ENCODE measurements around the gene DOHH.
A peak's percentile ranks its signal among the peaks of the same experiment; 100 is the strongest.
"Not testable (repeated sequence)": the region's sequence is repeated elsewhere in the genome, so short reads cannot be mapped to it uniquely, and the experiment has no call there.

DOHH gene

DNA sequence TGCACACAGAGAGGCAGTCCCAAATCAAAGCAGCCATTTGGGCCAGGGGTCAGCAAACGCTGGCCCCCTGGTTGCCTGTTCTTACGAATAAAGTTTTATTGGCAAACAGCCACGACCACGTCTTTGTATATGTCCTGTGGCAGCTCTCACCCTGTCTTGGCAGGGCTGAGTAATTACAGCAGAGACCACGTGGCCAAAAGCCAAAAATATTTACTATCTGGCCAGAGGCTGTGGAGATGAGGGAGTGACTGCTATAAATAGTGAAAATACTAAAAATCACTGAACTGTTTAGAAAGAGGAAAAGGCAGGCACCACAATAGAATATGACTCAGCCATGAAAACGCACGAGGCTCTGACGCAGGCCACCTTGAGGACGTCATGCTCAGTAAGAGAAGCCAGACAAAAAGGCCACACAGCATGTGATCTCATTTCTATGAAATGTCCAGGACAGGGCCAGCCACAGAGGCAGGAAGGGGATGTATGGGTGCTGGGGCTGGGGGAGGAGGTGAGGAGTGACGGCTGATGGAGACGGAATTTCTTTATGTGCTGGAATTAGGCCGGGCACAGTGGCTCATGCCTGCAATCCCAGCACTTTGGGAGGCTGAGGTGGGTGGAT lies 49.6 kb downstream of the DOHH start:
- in situ Hi-C loops (cut with MboI; ENCODE audit: low pct_unique_long_range_greater_than_20kb, low sequenced_read_pairs, unreplicated experiment), result no loop called here
- TF ChIP-seq, protein P1, sequence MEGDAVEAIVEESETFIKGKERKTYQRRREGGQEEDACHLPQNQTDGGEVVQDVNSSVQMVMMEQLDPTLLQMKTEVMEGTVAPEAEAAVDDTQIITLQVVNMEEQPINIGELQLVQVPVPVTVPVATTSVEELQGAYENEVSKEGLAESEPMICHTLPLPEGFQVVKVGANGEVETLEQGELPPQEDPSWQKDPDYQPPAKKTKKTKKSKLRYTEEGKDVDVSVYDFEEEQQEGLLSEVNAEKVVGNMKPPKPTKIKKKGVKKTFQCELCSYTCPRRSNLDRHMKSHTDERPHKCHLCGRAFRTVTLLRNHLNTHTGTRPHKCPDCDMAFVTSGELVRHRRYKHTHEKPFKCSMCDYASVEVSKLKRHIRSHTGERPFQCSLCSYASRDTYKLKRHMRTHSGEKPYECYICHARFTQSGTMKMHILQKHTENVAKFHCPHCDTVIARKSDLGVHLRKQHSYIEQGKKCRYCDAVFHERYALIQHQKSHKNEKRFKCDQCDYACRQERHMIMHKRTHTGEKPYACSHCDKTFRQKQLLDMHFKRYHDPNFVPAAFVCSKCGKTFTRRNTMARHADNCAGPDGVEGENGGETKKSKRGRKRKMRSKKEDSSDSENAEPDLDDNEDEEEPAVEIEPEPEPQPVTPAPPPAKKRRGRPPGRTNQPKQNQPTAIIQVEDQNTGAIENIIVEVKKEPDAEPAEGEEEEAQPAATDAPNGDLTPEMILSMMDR (IDR thresholded peaks at IDR 0.05; ENCODE audit: extremely low read depth, insufficient read depth, missing control alignments), result no peak
- peak; percentile 58 for DNase-seq (ENCODE audit: low spot score)

DNA sequence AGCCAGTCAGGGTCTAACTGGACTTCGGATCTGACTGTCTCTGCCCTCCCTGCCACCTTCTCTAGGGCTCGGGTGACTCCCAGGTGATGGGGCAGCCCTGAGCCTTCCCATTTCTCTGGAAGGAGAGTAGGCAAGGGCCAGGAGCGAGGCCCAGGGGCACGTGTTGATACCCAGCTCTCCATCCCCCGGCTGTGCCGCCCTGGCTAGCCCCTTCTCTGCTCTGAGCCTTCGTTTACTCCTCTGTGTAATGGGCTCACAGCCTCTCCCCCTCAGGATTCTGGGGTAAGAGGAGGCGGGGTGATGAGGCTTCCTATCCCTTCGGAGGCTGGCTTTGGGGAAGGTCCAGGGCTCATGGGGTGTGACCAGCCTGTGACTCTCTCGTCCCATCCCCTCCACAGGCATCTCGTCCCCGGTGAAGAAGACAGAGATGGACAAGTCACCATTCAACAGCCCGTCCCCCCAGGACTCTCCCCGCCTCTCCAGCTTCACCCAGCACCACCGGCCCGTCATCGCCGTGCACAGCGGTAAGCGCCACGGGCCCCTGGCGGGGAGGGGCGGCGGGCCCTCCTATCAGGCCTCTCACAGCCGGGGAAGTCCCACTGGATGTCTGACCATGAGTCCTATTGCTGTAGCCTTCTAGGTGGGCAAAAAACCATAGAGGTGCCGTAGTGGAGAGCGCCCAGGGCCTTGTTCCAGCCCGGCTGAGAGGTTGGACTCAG lies 51.7 kb downstream of the DOHH start:
- in situ Hi-C loops (cut with MboI; ENCODE audit: low pct_unique_long_range_greater_than_20kb, low sequenced_read_pairs, unreplicated experiment), result no loop called here
- no peak for DNase-seq (ENCODE audit: low spot score)
- TF ChIP-seq, protein P1 (IDR thresholded peaks at IDR 0.05; ENCODE audit: extremely low read depth, insufficient read depth, missing control alignments), result no peak

DNA sequence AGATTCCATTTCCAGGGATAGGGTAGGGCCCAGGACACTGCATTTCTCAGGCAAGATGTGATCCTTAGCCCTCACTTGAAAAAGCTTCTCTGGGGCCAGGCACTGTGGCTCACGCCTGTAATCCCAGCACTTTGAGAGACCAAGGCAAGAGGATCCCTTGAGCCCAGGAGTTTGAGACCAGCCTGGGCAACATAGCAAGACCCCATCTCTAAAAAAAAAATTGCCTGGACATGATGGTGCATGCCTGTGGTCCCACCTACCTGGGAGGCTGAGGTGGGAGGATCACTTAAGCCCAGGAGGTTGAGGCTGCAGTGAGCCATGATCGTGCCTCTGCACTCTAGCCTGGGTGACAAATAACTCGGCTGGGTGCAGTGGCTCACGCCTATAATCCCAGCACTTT lies 53.8 kb downstream of the DOHH start:
- in situ Hi-C loops (cut with MboI; ENCODE audit: low pct_unique_long_range_greater_than_20kb, low sequenced_read_pairs, unreplicated experiment); DNase-seq (ENCODE audit: low spot score): not testable (repeated sequence)

DNA sequence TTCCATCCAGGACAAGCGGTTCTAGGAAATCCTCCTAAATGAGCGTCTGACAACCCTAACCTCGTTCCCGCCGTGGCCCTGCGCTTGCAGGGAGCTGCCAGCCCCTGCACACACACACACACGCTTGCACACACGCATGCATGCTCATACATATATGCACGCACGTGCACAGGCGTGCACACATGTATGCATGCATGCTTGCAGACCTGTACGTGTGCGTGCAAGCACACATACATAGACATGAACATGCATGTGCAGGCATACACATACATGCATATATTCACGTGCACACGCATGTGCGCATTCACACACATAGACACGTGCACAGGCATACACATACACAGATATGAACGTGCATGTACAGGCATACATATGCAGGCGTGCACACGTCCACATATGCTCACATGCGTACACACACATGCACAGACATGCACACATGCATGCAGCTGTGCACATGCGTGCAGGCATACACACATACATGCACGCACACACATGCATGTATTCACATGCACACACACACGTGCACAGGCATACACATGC lies 55.7 kb downstream of the DOHH start:
- TF ChIP-seq, protein P1 (IDR thresholded peaks at IDR 0.05; ENCODE audit: extremely low read depth, insufficient read depth, missing control alignments), result no peak
- in situ Hi-C loops (cut with MboI; ENCODE audit: low pct_unique_long_range_greater_than_20kb, low sequenced_read_pairs, unreplicated experiment), result no loop called here
- no peak for DNase-seq (ENCODE audit: low spot score)

DNA sequence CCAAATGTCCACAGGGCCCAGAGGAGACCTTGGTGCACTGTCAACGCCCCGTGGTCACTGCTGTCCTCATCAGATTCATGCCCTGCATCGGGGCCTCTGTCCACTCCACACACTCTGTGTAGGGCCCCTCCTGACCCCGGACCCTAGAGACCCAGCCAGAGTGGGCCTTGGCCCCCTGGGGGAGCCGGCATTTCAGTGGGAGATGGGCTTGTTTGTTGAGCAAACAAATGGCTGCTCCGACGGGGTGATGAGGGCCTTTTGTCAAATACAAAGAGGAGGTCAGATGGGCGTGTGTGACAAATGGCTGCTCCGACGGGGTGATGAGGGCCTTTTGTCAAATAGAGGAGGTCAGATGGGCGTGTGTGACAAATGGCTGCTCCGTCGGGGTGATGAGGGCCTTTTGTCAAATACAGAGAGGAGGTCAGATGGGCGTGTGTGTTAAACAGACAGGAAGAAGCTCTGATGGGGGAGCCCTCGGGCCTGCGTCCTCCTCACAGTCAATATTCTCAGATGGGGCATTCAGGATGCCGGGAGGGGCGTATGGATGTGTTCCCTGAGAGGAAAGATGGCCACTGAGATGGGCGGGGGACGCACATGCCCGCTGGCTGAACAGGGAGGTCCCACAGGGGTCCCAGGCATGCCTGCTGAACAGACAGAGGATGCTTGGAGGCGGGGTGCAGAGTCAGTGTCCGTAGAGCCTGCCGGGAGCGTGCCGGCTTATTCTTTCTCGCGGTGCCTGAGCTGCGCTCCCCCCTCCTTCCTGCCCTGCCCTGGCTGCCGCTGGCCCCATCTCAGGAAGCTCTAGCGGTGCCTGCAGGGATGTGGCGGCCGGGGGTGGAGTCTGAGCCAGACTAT lies 56.4 kb downstream of the DOHH start:
- TF ChIP-seq, protein P1 (IDR thresholded peaks at IDR 0.05; ENCODE audit: extremely low read depth, insufficient read depth, missing control alignments), result no peak
- in situ Hi-C loops (cut with MboI; ENCODE audit: low pct_unique_long_range_greater_than_20kb, low sequenced_read_pairs, unreplicated experiment), result no loop called here
- no peak for DNase-seq (ENCODE audit: low spot score)

DNA sequence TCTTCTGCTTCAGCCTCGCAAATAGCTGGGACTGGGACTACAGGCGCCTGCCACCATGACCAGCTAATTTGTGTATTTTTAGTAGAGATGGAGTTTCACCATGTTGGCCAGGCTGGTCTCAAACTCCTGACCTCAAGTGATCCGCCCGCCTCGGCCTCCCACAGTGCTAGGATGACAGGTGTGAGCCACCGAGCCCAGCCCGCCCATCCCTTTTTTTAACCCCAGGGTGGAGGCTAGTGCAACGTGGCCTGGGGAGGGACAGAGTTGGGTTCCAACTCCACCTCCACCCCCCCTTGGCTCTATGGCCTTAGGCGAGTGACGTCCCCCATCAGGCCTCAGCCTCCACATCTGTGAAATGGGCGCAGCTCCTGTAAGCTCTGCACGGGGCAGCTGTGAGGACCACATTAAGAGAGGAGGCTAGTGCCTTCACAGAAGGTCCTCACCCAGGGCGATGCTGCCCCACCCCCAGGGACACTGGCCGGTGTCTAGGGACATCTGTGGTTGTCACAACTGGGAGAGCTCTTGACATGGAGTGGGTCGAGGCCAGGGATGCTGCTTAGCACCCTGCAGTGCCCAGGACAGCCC lies 57.9 kb downstream of the DOHH start:
- TF ChIP-seq, protein P1 (IDR thresholded peaks at IDR 0.05; ENCODE audit: extremely low read depth, insufficient read depth, missing control alignments), result no peak
- in situ Hi-C loops (cut with MboI; ENCODE audit: low pct_unique_long_range_greater_than_20kb, low sequenced_read_pairs, unreplicated experiment), result no loop called here
- no peak for DNase-seq (ENCODE audit: low spot score)
